Neuronal stem cell (in vitro differentiated cells): ENCODE measurements around the gene ABCC4.

Source experiments
- DNase-seq: peaks from one replicate; pipeline ENCODE4 v3.0.0-alpha.2; 2013; ENCODE audit warnings: low spot score
- H2AFZ ChIP-seq: one replicate; pipeline ENCODE4 v1.6.1; 2013; ENCODE audit warnings: mild to moderate bottlenecking, low read length, inconsistent platforms
- H2AK5ac ChIP-seq: 2 replicates; pipeline ENCODE4 v1.6.1; 2013; ENCODE audit warnings: low read depth, mild to moderate bottlenecking, inconsistent platforms, low read length, moderate library complexity, mixed read lengths
- H2BK120ac ChIP-seq: 2 replicates; pipeline ENCODE4 v1.6.1; 2013; ENCODE audit warnings: low read depth, mild to moderate bottlenecking, inconsistent platforms, low read length, moderate library complexity, mixed read lengths
- H2BK12ac ChIP-seq: one replicate; pipeline ENCODE4 v1.6.1; 2013; ENCODE audit warnings: low read length, inconsistent platforms
- H2BK15ac ChIP-seq: 2 replicates; pipeline ENCODE4 v1.6.1; 2013; ENCODE audit warnings: mild to moderate bottlenecking, low read length, inconsistent platforms, mixed read lengths
- H2BK5ac ChIP-seq: one replicate; pipeline ENCODE4 v1.6.1; 2013; ENCODE audit warnings: inconsistent platforms, mild to moderate bottlenecking, low read length, moderate library complexity
- H3K14ac ChIP-seq: one replicate; pipeline ENCODE4 v1.6.1; 2013; ENCODE audit warnings: low read length, inconsistent platforms
- H3K18ac ChIP-seq: 2 replicates; pipeline ENCODE4 v1.6.1; 2013; ENCODE audit warnings: low read length, inconsistent platforms
- H3K23ac ChIP-seq: 2 replicates; pipeline ENCODE4 v1.6.1; 2013; ENCODE audit warnings: low read depth, mild to moderate bottlenecking, mixed read lengths, low read length, inconsistent platforms; ENCODE audit not compliant: poor library complexity
- H3K27ac ChIP-seq: replicated peaks from 3 replicates; pipeline ENCODE4 v1.5.1; 2013; ENCODE audit warnings: low read length, inconsistent platforms
- H3K27me3 ChIP-seq, 3 experiments: 2 replicates each; pipeline ENCODE4 v1.6.1; 2013; ENCODE audit warnings: low read length in 3 of 3, mild to moderate bottlenecking in 2 of 3, inconsistent platforms in 1 of 3, low read depth in 1 of 3, mixed read lengths in 1 of 3, moderate library complexity in 1 of 3; ENCODE audit not compliant: control insufficient read depth in 3 of 3, insufficient read depth in 3 of 3
- H3K36me3 ChIP-seq, 2 donors: replicated peaks in 1 of 2; 2 replicates each; pipeline ENCODE4 v1.6.1; 2013; ENCODE audit warnings: low read length in 2 of 2; ENCODE audit not compliant: control insufficient read depth in 2 of 2, insufficient read depth in 2 of 2
- H3K4ac ChIP-seq: 2 replicates; pipeline ENCODE4 v1.6.1; 2013; ENCODE audit warnings: inconsistent platforms, mild to moderate bottlenecking, low read length, moderate library complexity
- H3K4me1 ChIP-seq, 2 donors: 1 replicate in 1 of 2; 2 replicates in 1 of 2; pipeline ENCODE4 v1.6.1; 2013; ENCODE audit warnings: low read length in 2 of 2, low read depth in 1 of 2; ENCODE audit not compliant: control insufficient read depth in 2 of 2, insufficient read depth in 1 of 2
- H3K4me2 ChIP-seq: one replicate; pipeline ENCODE4 v1.6.1; 2013; ENCODE audit warnings: mild to moderate bottlenecking, low read length, inconsistent platforms; ENCODE audit not compliant: insufficient read depth, poor library complexity, severe bottlenecking
- H3K4me3 ChIP-seq, 2 donors: 2 replicates each; pipeline ENCODE4 v1.5.1; 2013; ENCODE audit warnings: low read length in 2 of 2, mild to moderate bottlenecking in 2 of 2, inconsistent platforms in 1 of 2, moderate library complexity in 1 of 2
- H3K79me1 ChIP-seq: one replicate; pipeline ENCODE4 v1.6.1; 2013; ENCODE audit warnings: low read depth, mild to moderate bottlenecking, inconsistent platforms, low read length, moderate library complexity
- H3K9ac ChIP-seq: one replicate; pipeline ENCODE4 v1.6.1; 2013; ENCODE audit warnings: mild to moderate bottlenecking, low read depth, low read length, inconsistent platforms; ENCODE audit not compliant: poor library complexity
- H3K9me3 ChIP-seq, 2 donors: replicated peaks in 1 of 2; 2 replicates each; pipeline versions ENCODE3 to v1.6.1; 2013; ENCODE audit warnings: low read length in 2 of 2, mild to moderate bottlenecking in 2 of 2, inconsistent platforms in 1 of 2, low read depth in 1 of 2, mixed read lengths in 1 of 2, moderate library complexity in 1 of 2; ENCODE audit not compliant: control insufficient read depth in 2 of 2, insufficient read depth in 1 of 2
- H4K8ac ChIP-seq: one replicate; pipeline ENCODE4 v1.6.1; 2013; ENCODE audit warnings: low read depth, mild to moderate bottlenecking, inconsistent platforms, low read length, moderate library complexity
- H4K91ac ChIP-seq: one replicate; pipeline ENCODE4 v1.6.1; 2013; ENCODE audit warnings: low read length, low read depth, mild to moderate bottlenecking, inconsistent platforms; ENCODE audit not compliant: poor library complexity
- WGBS, 2 donors: extraction: QIAGEN DNeasy Blood & Tissue Kit; methylation state at CpG; one replicate each; pipeline ENCODE4 v1.1.7; 2013; ENCODE audit warnings: missing lambda C conversion rate in 2 of 2, mixed read lengths in 1 of 2; ENCODE audit not compliant: insufficient read length in 2 of 2, insufficient replicate concordance in 1 of 2; ENCODE audit errors: extremely low coverage in 2 of 2; 5-methylcytosine and 5-hydroxymethylcytosine counted together

The ABCC4 gene

GRCh38 chr13:95083758-95084157 is 217.5 kb downstream of the ABCC4 start:
- no peak overlapping the region for H4K91ac ChIP-seq
- no peaks in the 10 kb centered on the region for H3K36me3 ChIP-seq
- H3K9me3 ChIP-seq: peaks cover 0 to 15% of the 10 kb centered on the region in 2 donors
- WGBS, 2 donors: no CpG with 5 or more reads among the region's 3 CpGs
- H3K4me1 ChIP-seq: no peaks in the 10 kb centered on the region
- H3K9ac ChIP-seq: no peak overlapping the region
- H3K23ac ChIP-seq: no peak overlapping the region
- H3K4me2 ChIP-seq: no peak overlapping the region
- no peak overlapping the region for H3K4me3 ChIP-seq
- H2BK120ac ChIP-seq: no peak overlapping the region
- no peak overlapping the region for H3K27ac ChIP-seq
- no peaks in the 10 kb centered on the region for H3K27me3 ChIP-seq
- H3K79me1 ChIP-seq: no peaks in the 10 kb centered on the region
- DNase-seq: no peak
- H2BK15ac ChIP-seq: no peak overlapping the region
- no peak overlapping the region for H3K14ac ChIP-seq
- H2AK5ac ChIP-seq: no peak overlapping the region
- no peak overlapping the region for H2AFZ ChIP-seq
- H3K4ac ChIP-seq: no peak overlapping the region
- no peak overlapping the region for H2BK12ac ChIP-seq
- H3K18ac ChIP-seq: no peak overlapping the region
- no peak overlapping the region for H2BK5ac ChIP-seq
- H4K8ac ChIP-seq: no peak overlapping the region

GRCh38 chr13:95083066-95083465 is 218.2 kb downstream of the ABCC4 start:
- no peak overlapping the region for H3K4me3 ChIP-seq
- H3K27me3 ChIP-seq: no peaks in the 10 kb centered on the region
- no peak overlapping the region for H3K4ac ChIP-seq
- no peaks in the 10 kb centered on the region for H3K36me3 ChIP-seq
- H3K27ac ChIP-seq: no peak overlapping the region
- H3K9ac ChIP-seq: no peak overlapping the region
- H3K23ac ChIP-seq: no peak overlapping the region
- no peak for DNase-seq
- no peak overlapping the region for H3K14ac ChIP-seq
- H2BK5ac ChIP-seq: no peak overlapping the region
- no peak overlapping the region for H2AFZ ChIP-seq
- no peak overlapping the region for H2BK120ac ChIP-seq
- H3K79me1 ChIP-seq: no peaks in the 10 kb centered on the region
- H4K8ac ChIP-seq: no peak overlapping the region
- no peak overlapping the region for H3K18ac ChIP-seq
- no peak overlapping the region for H2BK15ac ChIP-seq
- H4K91ac ChIP-seq: no peak overlapping the region
- no peak overlapping the region for H2BK12ac ChIP-seq
- H3K4me1 ChIP-seq: peaks cover 0 to 2% of the 10 kb centered on the region in 2 donors
- H3K9me3 ChIP-seq: peaks cover 0 to 19% of the 10 kb centered on the region in 2 donors
- no peak overlapping the region for H2AK5ac ChIP-seq
- no peak overlapping the region for H3K4me2 ChIP-seq
- no CpG with 5 or more reads among the region's 7 CpGs for WGBS, 2 donors

GRCh38 chr13:95075506-95075905 is 225.7 kb downstream of the ABCC4 start:
- no peak overlapping the region for H4K8ac ChIP-seq
- H4K91ac ChIP-seq: no peak overlapping the region
- no peak overlapping the region for H3K4me3 ChIP-seq
- no peak overlapping the region for H3K14ac ChIP-seq
- H2AK5ac ChIP-seq: peak overlapping the region; percentile 10
- H2BK12ac ChIP-seq: no peak overlapping the region
- no peak overlapping the region for H3K4me2 ChIP-seq
- WGBS, 2 donors: no CpG with 5 or more reads among the region's 5 CpGs
- H3K4ac ChIP-seq: no peak overlapping the region
- no peak overlapping the region for H2BK5ac ChIP-seq
- peaks cover 8 to 16% of the 10 kb centered on the region in 2 donors for H3K4me1 ChIP-seq
- H3K36me3 ChIP-seq: peaks cover 7 to 21% of the 10 kb centered on the region in 2 donors
- no peak overlapping the region for H2AFZ ChIP-seq
- H3K27me3 ChIP-seq: no peaks in the 10 kb centered on the region
- no peak overlapping the region for H3K23ac ChIP-seq
- H2BK15ac ChIP-seq: no peak overlapping the region
- H3K9ac ChIP-seq: no peak overlapping the region
- no peaks in the 10 kb centered on the region for H3K79me1 ChIP-seq
- peak overlapping the region; percentile 14 for H2BK120ac ChIP-seq
- peaks cover 2 to 38% of the 10 kb centered on the region in 2 donors for H3K9me3 ChIP-seq
- no peak for DNase-seq
- no peak overlapping the region for H3K27ac ChIP-seq
- no peak overlapping the region for H3K18ac ChIP-seq

- peak overlapping the region; percentile 10 for H2AK5ac ChIP-seq
- no peak overlapping the region for H4K91ac ChIP-seq
- H3K23ac ChIP-seq: no peak overlapping the region
- no peaks in the 10 kb centered on the region for H3K79me1 ChIP-seq
- no peak overlapping the region for H3K4me3 ChIP-seq
- H2BK15ac ChIP-seq: no peak overlapping the region
- H3K4me1 ChIP-seq: peaks cover 8 to 16% of the 10 kb centered on the region in 2 donors
- H3K14ac ChIP-seq: no peak overlapping the region
- peaks cover 2 to 36% of the 10 kb centered on the region in 2 donors for H3K9me3 ChIP-seq
- no peak overlapping the region for H2AFZ ChIP-seq
- WGBS, 2 donors: no CpG with 5 or more reads among the region's 3 CpGs
- H4K8ac ChIP-seq: no peak overlapping the region
- no peak overlapping the region for H2BK12ac ChIP-seq
- no peak overlapping the region for H2BK120ac ChIP-seq
- H3K18ac ChIP-seq: peak overlapping the region; percentile 2
- H3K27ac ChIP-seq: no peak overlapping the region
- H3K4ac ChIP-seq: no peak overlapping the region
- DNase-seq: no peak
- H3K36me3 ChIP-seq: peaks cover 8 to 25% of the 10 kb centered on the region in 2 donors
- no peak overlapping the region for H2BK5ac ChIP-seq
- no peak overlapping the region for H3K4me2 ChIP-seq
- H3K27me3 ChIP-seq: no peaks in the 10 kb centered on the region
- H3K9ac ChIP-seq: no peak overlapping the region
Observed at GRCh38 chr13:95074820-95075219, 226.4 kb downstream of the ABCC4 start.
